Esophagus muscularis mucosa (tissue), 4 donors: Measurements from ENCODE around the gene CYLC2.

ENCODE experiments used
- EP300 ChIP-seq: sonication (generic); formaldehyde crosslinking; IDR thresholded peaks from one replicate; pipeline ENCODE4 v1.6.1; 2017; ENCODE audit warnings: antibody characterized with exemption
- POLR2A ChIP-seq: fragments of 450-650 bp; IDR thresholded peaks from one replicate; pipeline ENCODE4 v1.6.1; 2017; ENCODE audit warnings: antibody characterized with exemption, moderate library complexity, mild to moderate bottlenecking, low read depth
- POLR2AphosphoS5 ChIP-seq, 2 donors: sonication (generic); formaldehyde crosslinking; IDR thresholded peaks; one replicate each; pipeline ENCODE4 v1.6.1; 2017; ENCODE audit warnings: antibody characterized with exemption in 2 of 2
- TF ChIP-seq, protein P1 (sequence below), 3 experiments: fragments of 200-600 bp in 2 of 3; fragments of 450-650 bp in 1 of 3; sonication (generic) in 2 of 3; IDR thresholded peaks; one replicate each; pipeline ENCODE4 v1.5.1; 2017 to 2019; ENCODE audit warnings: antibody characterized with exemption in 3 of 3, mild to moderate bottlenecking in 2 of 3, moderate library complexity in 1 of 3

DNA sequence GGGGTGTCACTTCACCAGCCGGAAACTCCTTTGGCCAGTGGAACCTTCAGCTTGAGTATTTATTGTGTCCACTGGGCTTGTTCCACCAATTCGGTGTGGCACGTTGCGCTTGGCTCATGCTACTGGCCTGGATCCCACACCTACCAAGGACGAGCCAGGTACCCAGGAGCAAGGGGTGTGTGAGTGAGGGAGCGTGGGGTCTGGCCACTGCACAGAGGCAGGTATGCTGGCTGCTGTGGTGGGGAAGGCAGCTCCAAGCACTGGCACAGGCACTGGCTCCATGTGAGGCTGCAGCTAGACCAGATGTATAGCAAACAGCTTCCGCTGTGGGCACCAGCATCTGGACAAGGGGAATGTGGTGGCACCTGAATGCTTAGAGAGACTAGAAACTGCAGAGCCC lies 28.1 kb upstream of the CYLC2 start:
- TF ChIP-seq EP300 = no peak
- TF ChIP-seq, protein P1, sequence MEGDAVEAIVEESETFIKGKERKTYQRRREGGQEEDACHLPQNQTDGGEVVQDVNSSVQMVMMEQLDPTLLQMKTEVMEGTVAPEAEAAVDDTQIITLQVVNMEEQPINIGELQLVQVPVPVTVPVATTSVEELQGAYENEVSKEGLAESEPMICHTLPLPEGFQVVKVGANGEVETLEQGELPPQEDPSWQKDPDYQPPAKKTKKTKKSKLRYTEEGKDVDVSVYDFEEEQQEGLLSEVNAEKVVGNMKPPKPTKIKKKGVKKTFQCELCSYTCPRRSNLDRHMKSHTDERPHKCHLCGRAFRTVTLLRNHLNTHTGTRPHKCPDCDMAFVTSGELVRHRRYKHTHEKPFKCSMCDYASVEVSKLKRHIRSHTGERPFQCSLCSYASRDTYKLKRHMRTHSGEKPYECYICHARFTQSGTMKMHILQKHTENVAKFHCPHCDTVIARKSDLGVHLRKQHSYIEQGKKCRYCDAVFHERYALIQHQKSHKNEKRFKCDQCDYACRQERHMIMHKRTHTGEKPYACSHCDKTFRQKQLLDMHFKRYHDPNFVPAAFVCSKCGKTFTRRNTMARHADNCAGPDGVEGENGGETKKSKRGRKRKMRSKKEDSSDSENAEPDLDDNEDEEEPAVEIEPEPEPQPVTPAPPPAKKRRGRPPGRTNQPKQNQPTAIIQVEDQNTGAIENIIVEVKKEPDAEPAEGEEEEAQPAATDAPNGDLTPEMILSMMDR (IDR thresholded peaks at IDR 0.05) = no peak
- no peak for TF ChIP-seq POLR2A
- TF ChIP-seq POLR2AphosphoS5 (IDR thresholded peaks at IDR 0.05) = no peak
